Vagina (tissue), 2 donors: ENCODE measurements around the gene ADGRL3.

Experiments used
- CTCF ChIP-seq, 3 experiments: fragments of 450-650 bp in 2 of 3; fragments of 200-600 bp in 1 of 3; sonication (generic) in 1 of 3; IDR thresholded peaks; one replicate each; pipeline ENCODE4 v1.5.1; 2017 to 2019; ENCODE audit warnings: antibody characterized with exemption in 3 of 3, mild to moderate bottlenecking in 2 of 3, moderate library complexity in 2 of 3
- POLR2A ChIP-seq, 2 donors: fragments of 450-650 bp; IDR thresholded peaks; one replicate each; pipeline ENCODE4 v1.6.1; 2017; ENCODE audit warnings: antibody characterized with exemption in 2 of 2, mild to moderate bottlenecking in 2 of 2, moderate library complexity in 2 of 2
- POLR2AphosphoS5 ChIP-seq, 2 donors: sonication (generic); formaldehyde crosslinking; IDR thresholded peaks; one replicate each; pipeline ENCODE4 v1.9.0; 2017; ENCODE audit warnings: antibody characterized with exemption in 2 of 2, mild to moderate bottlenecking in 2 of 2, low read depth in 1 of 2; ENCODE audit not compliant: insufficient read depth in 1 of 2

GRCh38 chr4:61860376-61860775 lies 660.2 kb downstream of the ADGRL3 start:
- TF ChIP-seq CTCF (IDR thresholded peaks at IDR 0.05) = no peak
- TF ChIP-seq POLR2A (IDR thresholded peaks at IDR 0.05) = no peak
- no peak for TF ChIP-seq POLR2AphosphoS5 (IDR thresholded peaks at IDR 0.05; ENCODE audit: insufficient read depth in 1 of 2, low read depth in 1 of 2)
